Activated naive CD4-positive, alpha-beta T cell treated with anti-CD3 and anti-CD28 coated beads, Interleukin-2, amount 10 ng/mL, durations not matched to agents 7 days and 5 days (primary cell): ENCODE results near the gene EAF1.
A peak's percentile ranks its signal among the peaks of the same experiment; 100 is the strongest.
"Not testable (repeated sequence)": the region's sequence is repeated elsewhere in the genome, so short reads cannot be mapped to it uniquely, and the experiment has no call there.

Experiments
- CTCF ChIA-PET: fragments of 350-600 bp; sonication (Branson Sonifier 250); formaldehyde crosslinking; loops from one replicate; lab custom pipeline; 2021; ENCODE audit warnings: antibody characterized with exemption; lab: Charles Lee
- DNase-seq: peaks from one replicate; pipeline ENCODE4 v3.0.0-alpha.2; 2020
- H3K27ac Mint-ChIP-seq: one replicate; pipeline ENCODE4 v1.8.0; 2021; ENCODE audit warnings: mild to moderate bottlenecking, moderate library complexity, mixed read lengths
- H3K27me3 Mint-ChIP-seq: one replicate; pipeline ENCODE4 v1.8.0; 2021; ENCODE audit warnings: mild to moderate bottlenecking, mixed read lengths
- H3K36me3 Mint-ChIP-seq: one replicate; pipeline ENCODE4 v1.8.0; 2021; ENCODE audit warnings: mixed read lengths
- H3K4me1 Mint-ChIP-seq: one replicate; pipeline ENCODE4 v1.8.0; 2021; ENCODE audit warnings: mixed read lengths
- H3K4me3 Mint-ChIP-seq: one replicate; pipeline ENCODE4 v1.8.0; 2021; ENCODE audit warnings: mild to moderate bottlenecking, moderate library complexity, mixed read lengths
- H3K9me3 Mint-ChIP-seq: one replicate; pipeline ENCODE4 v1.8.0; 2021; ENCODE audit warnings: mixed read lengths

EAF1 gene

GRCh38 chr3:15427182-15427880 lies at the start of gene EAF1, which contains the start of gene METTL6:
Gene EAF1, plus strand, starts transcription at chr3:15427598. Its CDS starts 182 bp downstream, at chr3:15427780.
Gene METTL6, minus strand, starts transcription at chr3:15427544. Its CDS starts 1,033 bp downstream, at chr3:15426511.
- Mint-ChIP-seq H3K27me3 (no peaks in the 10 kb centered on the region), H3K27ac (peak within 1 kb of the TSS; percentile 88), H3K36me3 (peaks cover 53% of the 10 kb centered on the region), H3K4me3 (peak within 1 kb of the TSS; percentile 93), H3K4me1 (peaks cover 50% of the 10 kb centered on the region), H3K9me3 (peaks cover 2% of the 10 kb centered on the region)
- DNase-seq = peak; percentile 91
- CTCF ChIA-PET = interaction anchor here (0.7 to 3.0 kb wide), 4 partner anchors 127 to 210 kb away, joined by 3 to 13 read pairs (median 3); no protein-coding TSS in a partner anchor

- peaks cover 1% of the 10 kb centered on the region for H3K36me3 Mint-ChIP-seq
- CTCF ChIA-PET = interaction anchor here (0.7 to 5.5 kb wide), 13 partner anchors 9 to 186 kb away, joined by 3 to 140 read pairs (median 4); partner anchors contain the start of gene SH3BP5
- no peak overlapping the region for H3K4me3 Mint-ChIP-seq
- peaks cover 16% of the 10 kb centered on the region for H3K4me1 Mint-ChIP-seq
- peak; percentile 97 for DNase-seq
- H3K27ac Mint-ChIP-seq = peak overlapping the region; percentile 78
- no peaks in the 10 kb centered on the region for H3K9me3 Mint-ChIP-seq
- peaks cover 1% of the 10 kb centered on the region for H3K27me3 Mint-ChIP-seq
These were observed 49.2 kb upstream of the EAF1 start for GRCh38 chr3:15377961-15378791.

- Mint-ChIP-seq H3K4me3 (no peak overlapping the region), H3K27me3 (no peaks in the 10 kb centered on the region), H3K36me3 (peaks cover 1% of the 10 kb centered on the region), H3K9me3 (no peaks in the 10 kb centered on the region), H3K4me1 (peaks cover 12% of the 10 kb centered on the region), H3K27ac (no peak overlapping the region)
- DNase-seq = no peak
- CTCF ChIA-PET = interaction anchor here (0.6 to 5.5 kb wide), 8 partner anchors 24 to 181 kb away, joined by 3 to 140 read pairs (median 5); no protein-coding TSS in a partner anchor
These were observed 46.2 kb upstream of the EAF1 start for GRCh38 chr3:15380980-15381890.

GRCh38 chr3:15382405-15382923 lies 44.9 kb upstream of the EAF1 start:
- H3K27me3 Mint-ChIP-seq = no peaks in the 10 kb centered on the region
- CTCF ChIA-PET = interaction anchor here (0.7 to 1.5 kb wide), 2 partner anchors 92 to 115 kb away, joined by 4 to 12 read pairs; no protein-coding TSS in a partner anchor
- peaks cover 12% of the 10 kb centered on the region for H3K4me1 Mint-ChIP-seq
- H3K9me3 Mint-ChIP-seq = no peaks in the 10 kb centered on the region
- no peak overlapping the region for H3K4me3 Mint-ChIP-seq
- no peak for DNase-seq
- H3K36me3 Mint-ChIP-seq = peaks cover 1% of the 10 kb centered on the region
- H3K27ac Mint-ChIP-seq = no peak overlapping the region

- DNase-seq = no peak
- CTCF ChIA-PET = interaction anchor here (1.0 to 4.2 kb wide), 2 partner anchors 20 to 118 kb away, joined by 3 to 27 read pairs; no protein-coding TSS in a partner anchor
- Mint-ChIP-seq H3K9me3 (no peaks in the 10 kb centered on the region), H3K4me3 (no peak overlapping the region), H3K27ac (no peak overlapping the region), H3K36me3 (peaks cover 1% of the 10 kb centered on the region), H3K4me1 (peaks cover 11% of the 10 kb centered on the region), H3K27me3 (no peaks in the 10 kb centered on the region)
These were observed 42.7 kb upstream of the EAF1 start for GRCh38 chr3:15384510-15385237.

- peaks cover 11% of the 10 kb centered on the region for H3K4me1 Mint-ChIP-seq
- H3K9me3 Mint-ChIP-seq, H3K27ac Mint-ChIP-seq, H3K36me3 Mint-ChIP-seq, H3K4me3 Mint-ChIP-seq, DNase-seq, H3K27me3 Mint-ChIP-seq: not testable (repeated sequence)
- CTCF ChIA-PET = interaction anchor here (1.0 to 4.2 kb wide), 3 partner anchors 20 to 118 kb away, joined by 3 to 27 read pairs (median 3); no protein-coding TSS in a partner anchor
These were observed 42.1 kb upstream of the EAF1 start for GRCh38 chr3:15385238-15385695.

- DNase-seq = no peak
- H3K9me3 Mint-ChIP-seq = no peaks in the 10 kb centered on the region
- no peak overlapping the region for H3K4me3 Mint-ChIP-seq
- no peak overlapping the region for H3K27ac Mint-ChIP-seq
- H3K4me1 Mint-ChIP-seq = peaks cover 11% of the 10 kb centered on the region
- H3K36me3 Mint-ChIP-seq = peaks cover 1% of the 10 kb centered on the region
- no peaks in the 10 kb centered on the region for H3K27me3 Mint-ChIP-seq
- CTCF ChIA-PET = interaction anchor here (0.6 to 4.2 kb wide), 4 partner anchors 19 to 130 kb away, joined by 3 to 27 read pairs (median 4); no protein-coding TSS in a partner anchor
These were observed 41.3 kb upstream of the EAF1 start for GRCh38 chr3:15385901-15386653.

GRCh38 chr3:15386654-15386955 lies 40.8 kb upstream of the EAF1 start:
- not testable (repeated sequence) for DNase-seq, H3K36me3 Mint-ChIP-seq, H3K27me3 Mint-ChIP-seq, H3K27ac Mint-ChIP-seq, H3K4me3 Mint-ChIP-seq, H3K9me3 Mint-ChIP-seq
- H3K4me1 Mint-ChIP-seq = peaks cover 11% of the 10 kb centered on the region
- CTCF ChIA-PET = interaction anchor here (0.6 to 4.2 kb wide), 3 partner anchors 19 to 131 kb away, joined by 3 to 27 read pairs (median 4); no protein-coding TSS in a partner anchor

- Mint-ChIP-seq H3K4me1 (peaks cover 11% of the 10 kb centered on the region), H3K36me3 (peaks cover 1% of the 10 kb centered on the region), H3K27ac (no peak overlapping the region), H3K27me3 (no peaks in the 10 kb centered on the region), H3K9me3 (no peaks in the 10 kb centered on the region), H3K4me3 (no peak overlapping the region)
- CTCF ChIA-PET = interaction anchor here (1.0 to 4.2 kb wide), 5 partner anchors 9 to 131 kb away, joined by 3 to 27 read pairs (median 8); no protein-coding TSS in a partner anchor
- no peak for DNase-seq
These were observed 40.2 kb upstream of the EAF1 start for GRCh38 chr3:15387171-15387581.

- CTCF ChIA-PET = interaction anchor here (1.2 to 2.0 kb wide), 3 partner anchors 9 to 120 kb away, joined by 3 to 12 read pairs (median 8); no protein-coding TSS in a partner anchor
- Mint-ChIP-seq H3K4me3 (no peak overlapping the region), H3K27me3 (no peaks in the 10 kb centered on the region), H3K4me1 (peaks cover 11% of the 10 kb centered on the region), H3K27ac (no peak overlapping the region), H3K36me3 (peaks cover 1% of the 10 kb centered on the region), H3K9me3 (no peaks in the 10 kb centered on the region)
- no peak for DNase-seq
These were observed 39.7 kb upstream of the EAF1 start for GRCh38 chr3:15387735-15388134.

- not testable (repeated sequence) for DNase-seq, H3K27ac Mint-ChIP-seq, H3K4me3 Mint-ChIP-seq, H3K9me3 Mint-ChIP-seq, H3K27me3 Mint-ChIP-seq, H3K36me3 Mint-ChIP-seq
- CTCF ChIA-PET = interaction anchor here (1.7 to 2.0 kb wide), 2 partner anchors 16 to 120 kb away, joined by 8 to 12 read pairs; no protein-coding TSS in a partner anchor
- H3K4me1 Mint-ChIP-seq = peaks cover 11% of the 10 kb centered on the region
These were observed 39.1 kb upstream of the EAF1 start for GRCh38 chr3:15388335-15388734.

- Mint-ChIP-seq H3K27me3 (no peaks in the 10 kb centered on the region), H3K9me3 (no peaks in the 10 kb centered on the region), H3K4me3 (no peak overlapping the region), H3K4me1 (peaks cover 11% of the 10 kb centered on the region), H3K36me3 (peaks cover 1% of the 10 kb centered on the region), H3K27ac (no peak overlapping the region)
- DNase-seq = no peak
- CTCF ChIA-PET = interaction anchor here (0.8 kb wide), 2 partner anchors 103 to 123 kb away, joined by 3 read pairs; no protein-coding TSS in a partner anchor
These were observed 36.9 kb upstream of the EAF1 start for GRCh38 chr3:15390460-15390859.
